GM12874 (cell line): ENCODE results near the gene MEN1.

Experiments used
- CTCF ChIP-seq: IDR thresholded peaks from 2 replicates; pipeline ENCODE4 v1.5.1; 2011; ENCODE audit warnings: low read depth, mild to moderate bottlenecking, control low read depth, low read length, moderate library complexity; ENCODE audit not compliant: insufficient read depth

The MEN1 gene

DNA sequence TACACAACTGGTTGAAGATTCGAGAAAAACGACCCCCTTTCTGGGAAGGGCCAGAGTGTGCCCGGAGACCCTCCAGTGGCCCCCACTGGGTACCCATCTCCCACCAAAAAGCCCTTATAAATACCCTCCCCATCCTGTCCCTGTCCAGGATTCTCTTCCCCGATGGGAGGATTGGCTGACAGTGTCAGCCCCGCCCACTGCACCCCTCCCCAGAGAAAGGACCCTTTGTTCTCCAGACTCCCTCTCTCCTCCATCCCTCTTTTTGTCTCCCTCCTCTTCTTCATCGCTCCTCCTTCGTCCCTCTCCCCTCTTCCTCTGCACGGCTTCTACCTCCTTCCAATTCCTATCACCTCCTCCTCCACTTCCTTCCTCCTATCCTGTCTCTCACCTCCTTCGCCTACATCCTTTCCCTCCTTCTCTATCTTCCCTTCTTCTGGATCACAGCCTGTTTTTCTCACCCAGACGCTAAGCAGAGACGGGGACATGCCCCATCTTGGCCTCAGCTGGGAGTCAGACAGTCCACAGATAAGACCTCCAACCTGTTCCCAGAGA lies 13.3 kb upstream of the MEN1 start:
- no peak for TF ChIP-seq CTCF

- TF ChIP-seq CTCF, result no peak
Measured at GRCh38 chr11:64817476-64817875, 7.1 kb upstream of the MEN1 start.

DNA sequence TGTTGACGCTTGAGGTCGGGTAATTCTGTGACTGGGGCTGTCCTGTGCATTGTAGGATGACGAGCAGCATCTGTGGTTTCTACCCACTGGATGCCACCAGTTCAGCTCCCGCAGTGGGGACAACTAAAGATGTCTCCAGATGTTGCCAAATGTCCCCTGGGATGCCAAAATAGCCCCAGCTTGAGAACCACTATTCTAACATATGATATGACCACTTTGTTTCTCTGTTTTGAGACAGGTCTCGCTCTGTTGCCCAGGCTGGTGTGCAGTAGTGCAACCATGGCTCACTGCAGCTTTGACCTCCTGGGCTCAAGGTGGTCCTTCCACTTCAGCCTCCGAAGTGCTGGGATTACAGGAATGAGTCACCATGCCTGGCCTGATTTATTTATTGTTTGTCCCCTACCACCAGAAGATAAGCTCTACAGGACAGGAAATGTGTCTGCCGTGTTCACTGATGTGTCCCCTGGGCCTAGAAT lies 4.4 kb upstream of the MEN1 start:
- no peak for TF ChIP-seq CTCF

- TF ChIP-seq CTCF, result no peak
Measured at GRCh38 chr11:64813826-64814225, 3.5 kb upstream of the MEN1 start.

DNA sequence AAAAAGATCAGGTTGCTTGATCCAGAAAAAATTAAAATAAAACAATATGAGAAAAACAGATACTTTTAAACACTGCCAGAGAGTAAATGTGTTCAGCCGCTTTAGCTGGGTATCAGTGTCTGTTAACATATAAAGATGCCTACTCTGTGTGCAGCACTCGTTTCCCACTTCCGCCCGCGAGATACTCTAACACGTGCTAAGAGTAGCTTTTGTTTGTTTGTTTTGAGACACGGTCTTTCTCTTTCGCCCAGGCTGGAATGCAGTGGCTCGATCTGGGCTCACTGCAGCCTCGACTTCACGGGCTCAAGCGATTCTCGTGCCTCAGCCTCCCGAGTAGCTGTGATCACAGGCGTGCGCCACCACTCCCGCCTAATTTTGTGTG lies 531 bp upstream of the MEN1 start:
- no peak for TF ChIP-seq CTCF

DNA sequence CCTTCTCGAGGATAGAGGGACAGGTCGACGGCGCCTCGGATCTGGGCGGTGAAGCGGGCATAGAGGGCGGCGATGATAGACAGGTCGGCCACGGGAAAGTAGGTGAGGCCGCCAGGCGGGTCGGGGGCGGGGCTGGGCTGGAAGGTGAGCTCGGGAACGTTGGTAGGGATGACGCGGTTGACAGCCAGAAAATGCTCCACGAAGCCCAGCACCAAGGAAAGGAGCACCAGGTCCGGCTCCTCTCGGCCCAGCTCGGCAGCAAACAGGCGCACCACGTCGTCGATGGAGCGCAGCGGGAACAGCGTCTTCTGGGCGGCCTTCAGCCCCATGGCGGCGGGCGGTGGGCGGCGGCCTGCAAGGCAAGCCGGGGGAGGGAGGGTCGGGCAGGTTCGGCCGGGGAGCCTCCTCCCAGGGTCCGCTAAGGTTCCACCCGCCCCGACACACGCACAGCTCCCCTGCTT lies 540 bp downstream of the MEN1 start:
- no peak for TF ChIP-seq CTCF

DNA sequence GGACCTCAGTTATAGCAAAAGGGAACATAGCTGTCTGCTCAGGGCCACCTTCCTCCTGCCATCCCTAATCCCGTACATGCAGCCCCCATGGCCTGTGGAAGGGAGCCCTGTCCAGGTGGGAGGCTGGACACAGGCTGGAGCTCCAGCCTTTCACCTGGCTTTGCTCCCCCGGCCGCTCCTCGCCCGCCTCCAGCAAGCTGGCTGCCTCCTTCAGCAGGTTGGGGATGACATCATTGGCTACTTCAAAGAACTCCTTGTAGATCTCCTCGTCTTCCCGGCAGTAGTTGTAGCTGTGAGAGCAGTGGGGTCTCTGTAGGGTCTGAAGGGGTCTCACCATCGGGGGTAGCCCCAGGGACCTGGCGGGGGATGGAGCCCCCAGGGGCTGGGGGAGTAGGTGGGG lies 4.9 kb downstream of the MEN1 start:
- no peak for TF ChIP-seq CTCF
